ENCODE measurements around the gene NFKB1. TPM values are rescaled to one million over a fixed set of nuclear protein-coding genes. Genes with fewer than 3 reads are reported as not detected.

NFKB1 gene
- total RNA-seq, 1 experiment from 2014 or later = 70.9 TPM

GRCh38 chr4:102625232-102625930, 124.2 kb downstream of the NFKB1 start:
- no TSS peak for BruUV-seq (replicated peaks)
- H3K27ac Mint-ChIP-seq (ENCODE audit: low read depth, unreplicated experiment) = no peak overlapping the region
- peaks cover 6% of the 10 kb centered on the region for H3K36me3 Mint-ChIP-seq (ENCODE audit: insufficient read depth, unreplicated experiment)
- no peak for TF ChIP-seq CTCF (IDR thresholded peaks at IDR 0.05; ENCODE audit: unreplicated experiment)
- intact Hi-C loops (cut with micrococcal nuclease) = loop anchor here (10.0 kb wide), 2 partner anchors 89 to 281 kb away; partner anchors contain the start of gene SLC39A8
- POLR2A ChIA-PET = interaction anchor here (1.3 kb wide), 1 partner anchor 168 kb away, joined by 3 read pairs; no protein-coding TSS in a partner anchor
- no peaks in the 10 kb centered on the region for H3K27me3 Mint-ChIP-seq (ENCODE audit: insufficient read depth, unreplicated experiment)
- H3K4me1 Mint-ChIP-seq (ENCODE audit: insufficient read depth, unreplicated experiment) = peaks cover 21% of the 10 kb centered on the region
- no peak overlapping the region for H3K4me3 Mint-ChIP-seq (ENCODE audit: unreplicated experiment)
- peak; percentile 44 for DNase-seq (ENCODE audit: unreplicated experiment)
- H3K9me3 Mint-ChIP-seq (ENCODE audit: unreplicated experiment) = no peaks in the 10 kb centered on the region
- CTCF ChIA-PET = interaction anchor here (0.9 to 1.7 kb wide), 3 partner anchors 382 to 467 kb away, joined by 3 to 5 read pairs (median 3); no protein-coding TSS in a partner anchor

- intact Hi-C loops (cut with micrococcal nuclease) = loop anchor here (10.0 kb wide), 2 partner anchors 87 to 283 kb away; partner anchors contain the start of gene SLC39A8
- no peaks in the 10 kb centered on the region for H3K9me3 Mint-ChIP-seq (ENCODE audit: unreplicated experiment)
- TF ChIP-seq CTCF (IDR thresholded peaks at IDR 0.05; ENCODE audit: unreplicated experiment) = no peak
- no peaks in the 10 kb centered on the region for H3K27me3 Mint-ChIP-seq (ENCODE audit: insufficient read depth, unreplicated experiment)
- H3K36me3 Mint-ChIP-seq (ENCODE audit: insufficient read depth, unreplicated experiment) = peaks cover 8% of the 10 kb centered on the region
- peak; percentile 77 for DNase-seq (ENCODE audit: unreplicated experiment)
- H3K4me3 Mint-ChIP-seq (ENCODE audit: unreplicated experiment) = no peak overlapping the region
- ChIA-PET POLR2A (interaction anchor here (0.6 to 1.2 kb wide), 3 partner anchors 18 to 200 kb away, joined by 3 to 6 read pairs (median 4); no protein-coding TSS in a partner anchor), CTCF (interaction anchor here (0.8 to 1.5 kb wide), 4 partner anchors 85 to 282 kb away, joined by 3 read pairs; no protein-coding TSS in a partner anchor)
- peak overlapping the region; percentile 87 for H3K27ac Mint-ChIP-seq (ENCODE audit: low read depth, unreplicated experiment)
- BruUV-seq (replicated peaks) = no TSS peak
- H3K4me1 Mint-ChIP-seq (ENCODE audit: insufficient read depth, unreplicated experiment) = peaks cover 14% of the 10 kb centered on the region
These were observed 126.8 kb downstream of the NFKB1 start for GRCh38 chr4:102627831-102628523.

- H3K4me1 Mint-ChIP-seq (ENCODE audit: insufficient read depth, unreplicated experiment) = peaks cover 14% of the 10 kb centered on the region
- H3K4me3 Mint-ChIP-seq (ENCODE audit: unreplicated experiment) = no peak overlapping the region
- no peak for DNase-seq (ENCODE audit: unreplicated experiment)
- CTCF ChIA-PET = interaction anchor here (1.0 kb wide), 1 partner anchor 461 kb away, joined by 4 read pairs; no protein-coding TSS in a partner anchor
- intact Hi-C loops (cut with micrococcal nuclease) = loop anchor here (10.0 kb wide), 2 partner anchors 85 to 285 kb away; partner anchors contain the start of gene SLC39A8
- no peaks in the 10 kb centered on the region for H3K27me3 Mint-ChIP-seq (ENCODE audit: insufficient read depth, unreplicated experiment)
- H3K9me3 Mint-ChIP-seq (ENCODE audit: unreplicated experiment) = no peaks in the 10 kb centered on the region
- POLR2A ChIA-PET = no interaction called here
- TF ChIP-seq CTCF (IDR thresholded peaks at IDR 0.05; ENCODE audit: unreplicated experiment) = no peak
- peaks cover 16% of the 10 kb centered on the region for H3K36me3 Mint-ChIP-seq (ENCODE audit: insufficient read depth, unreplicated experiment)
- peak overlapping the region; percentile 23 for H3K27ac Mint-ChIP-seq (ENCODE audit: low read depth, unreplicated experiment)
- no TSS peak for BruUV-seq (replicated peaks)
These were observed 128.5 kb downstream of the NFKB1 start for GRCh38 chr4:102629673-102630072.

- CTCF ChIA-PET = interaction anchor here (0.8 kb wide), 1 partner anchor 11 kb away, joined by 3 read pairs; no protein-coding TSS in a partner anchor
- no peak for DNase-seq (ENCODE audit: unreplicated experiment)
- H3K27me3 Mint-ChIP-seq (ENCODE audit: insufficient read depth, unreplicated experiment) = no peaks in the 10 kb centered on the region
- no peak overlapping the region for H3K4me3 Mint-ChIP-seq (ENCODE audit: unreplicated experiment)
- peaks cover 14% of the 10 kb centered on the region for H3K4me1 Mint-ChIP-seq (ENCODE audit: insufficient read depth, unreplicated experiment)
- H3K9me3 Mint-ChIP-seq (ENCODE audit: unreplicated experiment) = no peaks in the 10 kb centered on the region
- peaks cover 23% of the 10 kb centered on the region for H3K36me3 Mint-ChIP-seq (ENCODE audit: insufficient read depth, unreplicated experiment)
- no peak for TF ChIP-seq CTCF (IDR thresholded peaks at IDR 0.05; ENCODE audit: unreplicated experiment)
- POLR2A ChIA-PET = interaction anchor here (1.0 kb wide), 1 partner anchor 12 kb away, joined by 3 read pairs; no protein-coding TSS in a partner anchor
- intact Hi-C loops (cut with micrococcal nuclease) = no loop called here
- BruUV-seq (replicated peaks) = no TSS peak
- H3K27ac Mint-ChIP-seq (ENCODE audit: low read depth, unreplicated experiment) = no peak overlapping the region
These were observed 130.5 kb downstream of the NFKB1 start for GRCh38 chr4:102631616-102632015.
